ENCODE measurements around the gene RPS25. TPM values are rescaled to one million over a fixed set of nuclear protein-coding genes. Genes with fewer than 3 reads are reported as not detected.
"Not testable (repeated sequence)": the region's sequence is repeated elsewhere in the genome, so short reads cannot be mapped to it uniquely, and the experiment has no call there.

RPS25 gene
- total and polyA plus RNA-seq, 7 donors: 1,350 to 3,409 (median 2,533) TPM

- no peak for DNase-seq
- intact Hi-C loops (cut with DNase I): no loop called here
- WGBS, 2 donors: 94 to 97% methylated on average over 3 of the region's 3 CpGs
These were observed 43.1 kb upstream of the RPS25 start for GRCh38 chr11:119061256-119061655.

GRCh38 chr11:119059128-119059527 is 41.0 kb upstream of the RPS25 start:
- DNase-seq; H3K4me3 ChIP-seq; H3K27me3 ChIP-seq; intact Hi-C loops (cut with DNase I); H3K9me3 ChIP-seq; H3K27ac ChIP-seq: not testable (repeated sequence)
- H3K36me3 ChIP-seq: peaks cover 0 to 11% (median 9%) of the 10 kb centered on the region in 4 donors
- WGBS, 2 donors: 91 to 93% methylated on average over 32 of the region's 35 CpGs
- H3K4me1 ChIP-seq: peaks cover 0 to 31% (median 26%) of the 10 kb centered on the region in 4 donors

More at GRCh38 chr11:119061256-119061655, 43.1 kb upstream of the RPS25 start:
- Histone ChIP-seq H3K4me3 (no peak overlapping the region), H3K27ac (no peak overlapping the region), H3K4me1 (peaks cover 0 to 28% (median 19%) of the 10 kb centered on the region in 4 donors), H3K27me3 (no peaks in the 10 kb centered on the region), H3K9me3 (no peaks in the 10 kb centered on the region), H3K36me3 (no peaks in the 10 kb centered on the region)
- TF ChIP-seq EP300 (IDR thresholded peaks at IDR 0.05) (no peak), CTCF (IDR thresholded peaks at IDR 0.05) (no peak), POLR2AphosphoS5 (IDR thresholded peaks at IDR 0.05) (no peak), POLR2A (IDR thresholded peaks at IDR 0.05) (no peak)

- intact Hi-C loops (cut with DNase I): no loop called here
- H3K4me1 ChIP-seq: peaks cover 0 to 25% (median 23%) of the 10 kb centered on the region in 4 donors
- 0 to 1% methylated on average over 79 of the region's 79 CpGs for WGBS, 2 donors
- peak; percentile 99 for DNase-seq
- peaks cover 7 to 31% (median 23%) of the 10 kb centered on the region in 4 donors for H3K36me3 ChIP-seq
- peak within 1 kb of the TSS; percentile 68 to 96 (median 80) for H3K4me3 ChIP-seq
- H3K9me3 ChIP-seq: no peaks in the 10 kb centered on the region
- peak within 1 kb of the TSS; percentile 82 to 96 (median 92) for H3K27ac ChIP-seq
- no peaks in the 10 kb centered on the region for H3K27me3 ChIP-seq
- no peak for TF ChIP-seq EP300 (IDR thresholded peaks at IDR 0.05)
- peak; percentile 83 to 88 (median 86) for TF ChIP-seq POLR2AphosphoS5 (IDR thresholded peaks at IDR 0.05)
- peak in 1 of 4 experiments; percentile 24 for TF ChIP-seq CTCF (IDR thresholded peaks at IDR 0.05)
- peak; percentile 47 to 59 for TF ChIP-seq POLR2A (IDR thresholded peaks at IDR 0.05)
These were observed 39.0 kb upstream of the RPS25 start, which contains the start of gene HYOU1 for GRCh38 chr11:119057000-119057769. Gene HYOU1, minus strand, starts transcription at chr11:119057205. Its CDS starts 1,045 bp downstream, at chr11:119056160.

- Histone ChIP-seq H3K9me3 (no peaks in the 10 kb centered on the region), H3K4me1 (peaks cover 0 to 25% (median 23%) of the 10 kb centered on the region in 4 donors), H3K4me3 (peak overlapping the region; percentile 68 to 96 (median 80)), H3K27me3 (no peaks in the 10 kb centered on the region), H3K27ac (peak overlapping the region; percentile 82 to 96 (median 92)), H3K36me3 (peaks cover 9 to 37% (median 28%) of the 10 kb centered on the region in 4 donors)
- TF ChIP-seq EP300 (IDR thresholded peaks at IDR 0.05) (no peak), POLR2AphosphoS5 (IDR thresholded peaks at IDR 0.05) (no peak), CTCF (IDR thresholded peaks at IDR 0.05) (no peak), POLR2A (IDR thresholded peaks at IDR 0.05) (no peak)
- peak; percentile 77 for DNase-seq
- 1% methylated on average over 48 of the region's 48 CpGs for WGBS, 2 donors
- intact Hi-C loops (cut with DNase I): no loop called here
These were observed 38.4 kb upstream of the RPS25 start for GRCh38 chr11:119056421-119056999.

GRCh38 chr11:119055901-119056300 is 37.8 kb upstream of the RPS25 start:
- Histone ChIP-seq H3K36me3 (peaks cover 9 to 43% (median 35%) of the 10 kb centered on the region in 4 donors), H3K4me3 (peak overlapping the region; percentile 68 to 96 (median 80)), H3K27ac (peak overlapping the region in 2 of 4 donors; percentile 82 to 96), H3K4me1 (peaks cover 0 to 25% (median 23%) of the 10 kb centered on the region in 4 donors), H3K9me3 (no peaks in the 10 kb centered on the region), H3K27me3 (no peaks in the 10 kb centered on the region)
- WGBS, 2 donors: 44 to 58% methylated on average over 6 of the region's 6 CpGs
- DNase-seq: no peak
- intact Hi-C loops (cut with DNase I): no loop called here
- no peak for TF ChIP-seq CTCF (IDR thresholded peaks at IDR 0.05)
- no peak for TF ChIP-seq POLR2AphosphoS5 (IDR thresholded peaks at IDR 0.05)
- no peak for TF ChIP-seq POLR2A (IDR thresholded peaks at IDR 0.05)

All from sigmoid colon (tissue), 7 donors.